Mucosa of gallbladder (tissue), 1 donor: ENCODE results near the gene CMTM5. TPM values are rescaled to one million over a fixed set of nuclear protein-coding genes. Genes with fewer than 3 reads are reported as not detected.
"Not testable (repeated sequence)": the region's sequence is repeated elsewhere in the genome, so short reads cannot be mapped to it uniquely, and the experiment has no call there.

Source experiments
- DNase-seq: peaks from one replicate; pipeline ENCODE4 v3.0.0-alpha.2; 2020; ENCODE audit warnings: low spot score
- total RNA-seq: library from RNA; stranded (reverse); gene quantifications from one replicate; pipeline ENCODE4 v1.2.1, GENCODE V29; 2021
- donor health status: DM: no; HTN: no; CAD: no.

The CMTM5 gene
- total RNA-seq, 1 donor from 2014 or later: 2.2 TPM

GRCh38 chr14:23398348-23398747 is 21.5 kb downstream of the CMTM5 start:
- DNase-seq: no peak

GRCh38 chr14:23399136-23399535 is 22.3 kb downstream of the CMTM5 start:
- DNase-seq: no peak

- no peak for DNase-seq
Measured at GRCh38 chr14:23399591-23399990, 22.7 kb downstream of the CMTM5 start.

- not testable (repeated sequence) for DNase-seq
Measured at GRCh38 chr14:23400496-23401149, 23.8 kb downstream of the CMTM5 start.

- no peak for DNase-seq
Measured at GRCh38 chr14:23401291-23401690, 24.4 kb downstream of the CMTM5 start.

- DNase-seq: no peak
Measured at GRCh38 chr14:23402296-23403138, 25.7 kb downstream of the CMTM5 start.

- DNase-seq: no peak
Measured at GRCh38 chr14:23403139-23403438, 26.2 kb downstream of the CMTM5 start.

- DNase-seq: no peak
Measured at GRCh38 chr14:23403908-23404307, 27.1 kb downstream of the CMTM5 start.

- DNase-seq: no peak
Measured at GRCh38 chr14:23404331-23404900, 27.6 kb downstream of the CMTM5 start.

- no peak for DNase-seq
Measured at GRCh38 chr14:23405096-23405495, 28.2 kb downstream of the CMTM5 start.

GRCh38 chr14:23405516-23406025 is 28.7 kb downstream of the CMTM5 start:
- no peak for DNase-seq

- DNase-seq: no peak
Measured at GRCh38 chr14:23406244-23406643, 29.4 kb downstream of the CMTM5 start.

GRCh38 chr14:23406725-23407355 is 30.0 kb downstream of the CMTM5 start:
- no peak for DNase-seq

- no peak for DNase-seq
Measured at GRCh38 chr14:23407516-23408306, 30.9 kb downstream of the CMTM5 start, which contains the start of gene MYH6. TSS of gene MYH6 (minus strand) at chr14:23408273. CDS start at chr14:23407223, 1,050 bp downstream.

- no peak for DNase-seq
Measured at GRCh38 chr14:23408307-23408630, 31.4 kb downstream of the CMTM5 start.

- no peak for DNase-seq
Measured at GRCh38 chr14:23409475-23409874, 32.6 kb downstream of the CMTM5 start.

GRCh38 chr14:23409966-23410635 is 33.3 kb downstream of the CMTM5 start:
- no peak for DNase-seq

GRCh38 chr14:23411563-23412525 is 35.0 kb downstream of the CMTM5 start:
- no peak for DNase-seq

GRCh38 chr14:23413681-23414080 is 36.8 kb downstream of the CMTM5 start:
- DNase-seq: no peak

GRCh38 chr14:23414254-23414653 is 37.4 kb downstream of the CMTM5 start:
- DNase-seq: no peak
